ENCODE results near the gene CFL2. TPM values are rescaled to one million over a fixed set of nuclear protein-coding genes. Genes with fewer than 3 reads are reported as not detected.

CFL2 gene
- total RNA-seq, 2 experiments from 2014 or later, result 7.7 to 9.0 TPM

DNA sequence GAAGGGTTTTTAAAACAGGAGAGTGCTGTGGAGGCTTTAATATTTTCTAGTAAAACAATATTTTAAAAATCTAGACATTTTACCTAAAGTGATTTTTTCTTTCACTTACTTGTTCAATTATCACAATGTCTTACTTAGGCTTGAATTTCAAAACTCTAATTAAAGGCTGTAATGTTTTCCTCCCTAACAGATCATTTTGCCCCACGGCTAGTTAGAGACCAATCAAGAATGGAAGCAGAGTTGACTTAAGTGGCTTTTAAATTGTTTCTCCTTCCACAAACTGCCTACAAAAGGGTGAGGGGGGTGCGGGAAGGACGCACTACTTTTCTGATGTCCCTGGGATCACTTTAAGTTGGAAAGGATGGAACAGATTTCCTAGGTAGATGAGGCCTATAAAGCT lies 9.5 kb upstream of the CFL2 start:
- DNase-seq, result no peak
- Mint-ChIP-seq H3K27ac (no peak overlapping the region), H3K4me3 (no peak overlapping the region), H3K9me3 (no peaks in the 10 kb centered on the region), H3K4me1 (peaks cover 8% of the 10 kb centered on the region), H3K27me3 (peaks cover 4% of the 10 kb centered on the region), H3K36me3 (ENCODE audit: low read depth) (no peaks in the 10 kb centered on the region)
- CTCF ChIA-PET, result interaction anchor here (1.2 to 3.7 kb wide), 9 partner anchors 11 to 211 kb away, joined by 3 to 37 read pairs (median 8); partner anchors contain the start of gene CFL2
- POLR2A ChIA-PET, result no interaction called here

DNA sequence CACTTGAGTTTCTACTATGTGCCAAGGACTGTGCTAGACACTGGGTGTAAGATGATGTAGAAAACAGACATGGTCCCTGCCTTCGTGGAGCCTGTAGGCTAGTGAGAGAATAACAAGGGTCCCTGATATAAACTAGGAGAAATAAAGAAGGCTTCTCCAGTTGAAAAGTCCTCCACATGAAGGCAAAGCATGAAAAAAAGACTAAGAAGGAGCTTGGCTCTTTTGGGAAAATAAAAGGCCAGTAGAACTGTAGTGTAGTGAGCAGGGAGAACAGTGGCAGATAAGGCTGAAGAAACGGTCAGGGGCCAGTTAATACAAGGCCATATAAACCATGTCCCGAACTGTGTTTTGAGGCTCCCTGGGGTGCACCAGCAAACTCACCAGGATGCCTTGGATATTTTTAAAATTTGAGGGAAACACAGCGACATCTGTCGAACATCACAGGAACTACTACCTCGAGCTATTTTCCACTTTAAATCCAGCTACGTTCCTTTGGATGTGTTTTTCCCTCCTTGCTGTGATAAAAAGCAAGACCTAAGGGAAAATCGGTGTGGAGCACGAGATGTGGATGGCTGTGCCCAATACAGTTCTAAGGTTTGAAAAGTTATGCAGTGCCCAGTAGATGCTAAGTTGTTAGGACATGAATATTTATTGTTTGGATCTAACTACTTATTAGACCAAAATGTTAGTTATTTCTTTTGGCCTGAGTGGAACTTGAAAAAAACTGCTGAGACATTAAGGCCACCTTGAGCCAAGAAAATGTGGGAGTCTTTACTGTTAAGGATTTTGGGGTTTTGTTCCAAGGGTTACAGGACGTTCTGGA lies 8.5 kb upstream of the CFL2 start:
- POLR2A ChIA-PET, result interaction anchor here (1.0 to 1.2 kb wide), 4 partner anchors 9 to 53 kb away, joined by 3 to 5 read pairs (median 4); partner anchors contain the start of gene CFL2
- Mint-ChIP-seq H3K9me3 (no peaks in the 10 kb centered on the region), H3K27ac (no peak overlapping the region), H3K4me1 (peaks cover 10% of the 10 kb centered on the region), H3K4me3 (no peak overlapping the region), H3K27me3 (peaks cover 7% of the 10 kb centered on the region), H3K36me3 (ENCODE audit: low read depth) (no peaks in the 10 kb centered on the region)
- CTCF ChIA-PET, result interaction anchor here (0.5 to 3.7 kb wide), 31 partner anchors 10 to 549 kb away, joined by 3 to 37 read pairs (median 4); partner anchors contain the start of gene CFL2
- DNase-seq, result peak; percentile 46

DNA sequence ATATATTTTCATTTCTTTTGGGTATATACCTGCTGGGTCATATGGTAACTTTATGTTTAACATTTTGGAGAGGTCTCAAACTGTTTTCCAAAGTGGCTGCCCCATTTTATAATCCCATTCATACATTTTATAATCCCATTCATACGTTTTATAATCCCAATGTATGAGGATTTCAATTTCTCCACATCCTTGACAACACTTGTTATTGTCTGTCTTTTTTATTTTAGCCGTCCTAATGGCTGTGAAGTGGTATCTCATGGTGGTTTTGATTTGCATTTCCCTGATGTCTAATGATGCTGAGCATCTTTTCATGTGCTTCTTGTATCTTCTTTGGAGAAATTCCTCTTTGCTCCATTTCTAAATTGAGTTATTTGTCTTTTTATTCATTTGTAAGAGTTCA lies 6.7 kb upstream of the CFL2 start:
- Mint-ChIP-seq H3K9me3 (no peaks in the 10 kb centered on the region), H3K36me3 (ENCODE audit: low read depth) (no peaks in the 10 kb centered on the region), H3K4me3 (no peak overlapping the region), H3K4me1 (peaks cover 10% of the 10 kb centered on the region), H3K27me3 (peaks cover 7% of the 10 kb centered on the region), H3K27ac (no peak overlapping the region)
- CTCF ChIA-PET, result no interaction called here
- POLR2A ChIA-PET, result no interaction called here
- no peak for DNase-seq

DNA sequence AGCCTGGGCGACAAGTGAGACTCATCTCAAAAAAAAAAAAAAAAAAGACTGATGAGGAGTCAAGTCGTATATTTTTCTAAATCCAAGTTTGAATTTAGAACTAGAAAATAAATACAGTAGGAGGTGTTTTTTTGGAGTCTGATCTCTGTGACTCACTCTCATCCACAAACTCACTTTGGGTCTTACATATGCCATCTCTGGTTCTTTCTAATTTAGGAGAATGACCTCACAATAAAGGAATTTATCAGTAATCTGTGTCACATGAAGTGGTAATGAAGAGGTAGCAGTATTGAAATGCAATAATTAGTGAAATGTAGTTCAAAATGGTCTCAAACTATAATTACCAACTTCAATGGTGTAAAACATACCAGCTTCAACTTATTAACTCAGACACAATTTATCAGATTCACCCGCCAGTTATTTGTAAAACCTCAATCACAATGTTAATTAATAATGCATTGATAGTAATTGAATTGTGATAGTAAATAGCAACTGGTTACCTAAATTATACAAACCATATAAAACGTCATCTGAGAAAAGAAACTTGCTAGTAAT lies 4.4 kb upstream of the CFL2 start:
- H3K4me1 Mint-ChIP-seq, result peaks cover 24% of the 10 kb centered on the region
- CTCF ChIA-PET, result interaction anchor here (0.6 kb wide), 1 partner anchor 33 kb away, joined by 3 read pairs; no protein-coding TSS in a partner anchor
- no peak overlapping the region for H3K27ac Mint-ChIP-seq
- H3K4me3 Mint-ChIP-seq, result no peak overlapping the region
- no peak for DNase-seq
- no peaks in the 10 kb centered on the region for H3K9me3 Mint-ChIP-seq
- H3K27me3 Mint-ChIP-seq, result peaks cover 7% of the 10 kb centered on the region
- POLR2A ChIA-PET, result no interaction called here
- peaks cover 2% of the 10 kb centered on the region for H3K36me3 Mint-ChIP-seq (ENCODE audit: low read depth)

DNA sequence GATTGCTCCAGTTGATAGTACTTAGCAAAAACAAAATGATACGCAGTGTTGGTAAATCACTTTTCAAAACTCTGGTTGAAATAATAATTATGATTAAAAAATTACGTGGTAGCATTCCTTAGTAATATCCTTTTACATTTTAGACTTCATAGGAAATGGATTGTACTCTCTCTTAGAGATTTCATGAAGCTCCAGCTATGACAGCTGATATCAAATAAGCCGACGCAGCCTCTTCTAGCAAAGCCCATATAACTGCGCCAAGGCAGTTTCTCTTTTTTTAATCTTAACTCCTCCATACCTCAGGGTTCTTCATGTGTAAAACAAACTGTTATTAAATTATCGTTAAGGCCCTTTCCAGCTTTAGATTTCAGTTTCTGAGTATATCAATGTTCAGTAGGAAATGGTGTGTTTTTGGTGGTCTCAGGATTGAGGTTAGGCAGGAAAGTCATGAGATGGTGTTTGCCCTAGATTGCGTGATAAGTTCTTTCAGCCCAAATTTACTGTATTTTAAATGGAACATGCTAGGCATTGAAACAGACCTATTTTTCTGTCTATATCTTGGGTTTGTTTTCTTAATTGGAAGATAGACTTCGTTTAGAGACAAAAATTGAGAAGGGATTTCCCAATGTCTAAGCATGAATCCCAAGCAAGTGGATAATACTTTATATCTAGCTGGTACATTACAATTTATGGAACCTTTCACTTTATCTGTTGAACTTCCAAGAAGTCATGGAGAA lies 902 bp upstream of the CFL2 start:
- CTCF ChIA-PET, result interaction anchor here (0.6 to 1.0 kb wide), 4 partner anchors 10 to 194 kb away, joined by 3 read pairs; no protein-coding TSS in a partner anchor
- no peak for DNase-seq
- H3K27ac Mint-ChIP-seq, result peak overlapping the region; percentile 50
- POLR2A ChIA-PET, result interaction anchor here (0.8 to 3.1 kb wide), 8 partner anchors 8 to 689 kb away, joined by 3 to 17 read pairs (median 4); partner anchors contain the start of genes BAZ1A, FAM177A1, NFKBIA and SRP54
- no peaks in the 10 kb centered on the region for H3K9me3 Mint-ChIP-seq
- H3K36me3 Mint-ChIP-seq (ENCODE audit: low read depth), result peaks cover 25% of the 10 kb centered on the region
- H3K4me1 Mint-ChIP-seq, result peaks cover 33% of the 10 kb centered on the region
- peaks cover 7% of the 10 kb centered on the region for H3K27me3 Mint-ChIP-seq
- peak overlapping the region; percentile 72 for H3K4me3 Mint-ChIP-seq

DNA sequence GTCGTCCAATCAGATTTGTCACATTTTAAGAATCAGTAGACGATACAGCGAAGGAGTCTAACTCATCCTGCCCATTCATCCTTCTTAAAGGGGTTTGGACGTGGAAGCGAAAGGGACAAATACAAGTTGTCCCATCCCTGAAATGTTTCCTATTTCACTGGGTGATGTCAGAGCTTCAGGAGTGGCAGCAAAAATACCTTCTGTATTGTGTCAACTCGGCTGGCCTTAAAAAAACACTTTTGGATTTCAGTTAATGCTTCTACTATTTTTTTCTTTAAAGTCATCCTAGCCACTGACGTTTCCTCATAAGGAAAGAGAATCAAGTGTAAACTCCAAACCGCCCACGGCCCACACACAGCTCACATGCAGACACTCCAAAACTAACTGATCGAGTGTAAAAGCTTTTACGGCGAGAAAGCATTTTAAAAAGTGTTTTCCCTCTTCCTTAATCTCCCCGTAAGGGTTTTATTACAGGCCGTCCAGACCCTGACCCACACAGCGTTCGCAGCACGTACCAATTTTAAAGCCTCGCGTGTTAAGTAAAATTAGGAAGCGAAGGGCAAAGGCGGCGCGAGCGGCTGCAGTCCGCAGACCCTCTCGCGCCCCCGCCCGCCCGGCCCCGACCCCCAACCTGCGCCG lies 593 bp downstream of the CFL2 start:
- H3K36me3 Mint-ChIP-seq (ENCODE audit: low read depth), result peaks cover 25% of the 10 kb centered on the region
- H3K27ac Mint-ChIP-seq, result peak overlapping the region; percentile 73
- peak; percentile 19 for DNase-seq
- CTCF ChIA-PET, result interaction anchor here (0.9 to 2.6 kb wide), 2 partner anchors 9 to 16 kb away, joined by 3 to 12 read pairs; no protein-coding TSS in a partner anchor
- POLR2A ChIA-PET, result interaction anchor here (0.6 to 3.1 kb wide), 6 partner anchors 9 to 704 kb away, joined by 3 to 17 read pairs (median 5); partner anchors contain the start of genes BAZ1A, FAM177A1, SNX6 and SRP54
- H3K4me1 Mint-ChIP-seq, result peaks cover 33% of the 10 kb centered on the region
- peaks cover 3% of the 10 kb centered on the region for H3K27me3 Mint-ChIP-seq
- H3K4me3 Mint-ChIP-seq, result peak overlapping the region; percentile 87
- H3K9me3 Mint-ChIP-seq, result no peaks in the 10 kb centered on the region

DNA sequence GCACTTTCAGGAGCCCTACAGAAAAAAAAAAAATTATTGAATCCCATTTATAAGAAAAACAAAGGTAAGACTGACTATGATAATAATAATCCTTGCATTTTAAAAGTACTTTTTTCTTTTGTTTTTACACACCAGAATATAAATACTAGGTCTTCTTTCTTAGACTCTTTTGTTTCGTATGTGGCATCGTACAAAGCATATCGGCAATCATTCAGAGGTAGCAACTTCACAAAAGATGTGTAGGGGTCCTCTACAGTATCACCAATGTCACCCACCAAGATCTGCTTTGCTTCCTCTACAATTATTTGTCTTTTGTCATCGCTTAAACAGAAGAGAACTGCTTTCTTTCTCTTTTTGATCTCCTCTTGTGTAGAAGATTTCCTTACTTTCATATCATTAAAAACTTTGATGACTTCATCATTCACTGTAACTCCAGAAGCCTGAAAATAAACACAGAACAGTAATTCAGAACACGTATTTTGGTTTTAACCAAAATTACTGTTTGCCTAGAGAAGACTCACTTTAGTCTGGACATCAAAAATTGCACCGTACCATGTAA lies 1.2 kb downstream of the CFL2 start:
- Mint-ChIP-seq H3K4me3 (peak overlapping the region; percentile 87), H3K4me1 (peaks cover 32% of the 10 kb centered on the region), H3K27ac (peak overlapping the region; percentile 73), H3K27me3 (peaks cover 1% of the 10 kb centered on the region), H3K9me3 (no peaks in the 10 kb centered on the region), H3K36me3 (ENCODE audit: low read depth) (peaks cover 25% of the 10 kb centered on the region)
- DNase-seq, result no peak
- ChIA-PET POLR2A (interaction anchor here (0.6 to 3.1 kb wide), 5 partner anchors 10 to 704 kb away, joined by 3 to 17 read pairs (median 5); partner anchors contain the start of genes FAM177A1, SNX6 and SRP54), CTCF (interaction anchor here (0.7 to 2.6 kb wide), 3 partner anchors 10 to 25 kb away, joined by 3 to 12 read pairs (median 4); no protein-coding TSS in a partner anchor)

DNA sequence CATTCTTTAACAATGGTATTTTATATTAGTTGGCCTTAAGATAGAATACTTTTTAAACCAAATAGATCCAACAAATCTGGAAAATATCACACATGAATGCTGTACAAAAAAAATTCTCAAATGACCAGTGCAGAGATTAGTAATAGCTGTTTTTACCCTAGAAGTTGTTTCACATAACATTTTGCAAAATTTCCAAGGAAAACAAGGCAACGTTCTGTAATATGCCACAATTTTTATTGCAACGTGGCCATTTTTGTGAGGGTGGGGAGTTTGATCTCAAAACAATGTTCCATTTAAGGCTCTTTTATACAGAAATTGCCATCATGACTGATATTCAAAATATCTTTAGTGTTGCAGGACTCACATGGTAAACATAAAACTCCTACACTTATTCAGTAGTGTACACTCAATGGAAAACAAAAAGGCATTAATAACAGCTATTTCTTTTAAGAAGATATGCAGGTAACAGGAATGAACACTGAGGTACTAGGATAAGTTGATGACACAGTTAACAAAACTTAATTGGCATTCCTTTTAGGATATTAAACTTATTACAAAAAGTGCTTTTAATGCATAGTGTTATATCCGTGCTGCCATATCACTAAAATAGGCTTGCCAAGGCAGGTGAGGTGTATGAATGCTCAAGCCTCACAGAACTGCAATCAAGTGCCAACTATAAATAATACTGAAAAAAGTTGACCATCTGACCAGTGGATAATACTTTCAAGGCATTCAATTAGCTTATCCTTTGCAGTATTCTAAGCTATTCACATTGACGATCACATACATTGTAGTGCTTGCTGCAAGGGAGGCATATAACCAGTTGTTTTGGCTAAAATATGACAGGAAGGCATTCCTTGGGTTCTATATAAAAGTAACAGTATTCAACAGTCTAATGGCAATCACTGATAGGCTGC lies 2.3 kb downstream of the CFL2 start:
- H3K4me1 Mint-ChIP-seq, result peaks cover 31% of the 10 kb centered on the region
- H3K27ac Mint-ChIP-seq, result no peak overlapping the region
- H3K27me3 Mint-ChIP-seq, result no peaks in the 10 kb centered on the region
- CTCF ChIA-PET, result interaction anchor here (0.7 to 6.8 kb wide), 3 partner anchors 11 to 24 kb away, joined by 4 to 37 read pairs (median 12); no protein-coding TSS in a partner anchor
- POLR2A ChIA-PET, result no interaction called here
- DNase-seq, result no peak
- H3K4me3 Mint-ChIP-seq, result no peak overlapping the region
- no peaks in the 10 kb centered on the region for H3K9me3 Mint-ChIP-seq
- H3K36me3 Mint-ChIP-seq (ENCODE audit: low read depth), result peaks cover 25% of the 10 kb centered on the region

DNA sequence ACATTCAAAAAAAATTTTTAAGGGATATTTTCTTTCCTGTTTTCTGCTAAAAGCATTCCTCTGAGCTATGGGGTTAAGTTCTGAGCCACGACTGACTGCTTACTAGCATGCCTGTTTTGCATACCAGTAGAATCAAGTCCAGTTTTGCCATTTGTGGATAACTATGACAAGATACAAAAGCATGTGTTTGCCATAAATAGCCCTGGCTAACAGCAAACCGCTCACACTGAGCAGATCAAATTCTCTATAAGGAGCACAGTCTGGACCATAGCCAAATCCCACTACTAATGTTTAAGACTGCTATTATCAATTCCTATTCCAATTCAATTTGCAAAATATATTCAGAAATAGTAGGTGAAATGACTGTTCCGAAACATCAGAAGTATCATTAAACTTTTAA lies 3.2 kb downstream of the CFL2 start:
- H3K36me3 Mint-ChIP-seq (ENCODE audit: low read depth), result peaks cover 25% of the 10 kb centered on the region
- no peaks in the 10 kb centered on the region for H3K9me3 Mint-ChIP-seq
- CTCF ChIA-PET, result interaction anchor here (2.0 to 6.8 kb wide), 2 partner anchors 12 to 39 kb away, joined by 9 to 37 read pairs; no protein-coding TSS in a partner anchor
- no peak for DNase-seq
- no peak overlapping the region for H3K27ac Mint-ChIP-seq
- POLR2A ChIA-PET, result interaction anchor here (1.0 kb wide), 1 partner anchor 46 kb away, joined by 3 read pairs; no protein-coding TSS in a partner anchor
- no peaks in the 10 kb centered on the region for H3K27me3 Mint-ChIP-seq
- no peak overlapping the region for H3K4me3 Mint-ChIP-seq
- peaks cover 31% of the 10 kb centered on the region for H3K4me1 Mint-ChIP-seq

DNA sequence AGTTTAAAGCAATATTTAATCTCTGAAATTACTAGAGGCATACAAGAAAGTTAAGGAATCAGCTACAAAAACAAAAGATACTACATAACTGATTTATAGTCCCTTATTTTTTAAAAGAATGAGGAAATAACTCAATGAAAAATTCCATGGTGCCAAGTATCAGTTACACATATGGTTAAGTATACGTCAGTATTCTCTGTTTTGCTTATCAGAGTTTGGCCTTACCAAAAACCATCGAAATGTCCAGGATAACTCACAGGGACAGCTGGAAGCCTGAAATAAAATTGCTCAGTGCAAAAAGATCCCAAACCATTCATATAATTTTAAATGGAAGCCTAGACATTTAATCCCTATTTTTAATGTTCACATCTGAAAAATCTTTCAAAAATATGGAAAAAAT lies 3.6 kb downstream of the CFL2 start:
- H3K36me3 Mint-ChIP-seq (ENCODE audit: low read depth), result peaks cover 25% of the 10 kb centered on the region
- no peak overlapping the region for H3K4me3 Mint-ChIP-seq
- POLR2A ChIA-PET, result interaction anchor here (1.0 kb wide), 1 partner anchor 45 kb away, joined by 3 read pairs; no protein-coding TSS in a partner anchor
- DNase-seq, result no peak
- peaks cover 28% of the 10 kb centered on the region for H3K4me1 Mint-ChIP-seq
- no peak overlapping the region for H3K27ac Mint-ChIP-seq
- CTCF ChIA-PET, result interaction anchor here (2.0 to 6.8 kb wide), 2 partner anchors 12 to 38 kb away, joined by 9 to 37 read pairs; no protein-coding TSS in a partner anchor
- no peaks in the 10 kb centered on the region for H3K9me3 Mint-ChIP-seq
- H3K27me3 Mint-ChIP-seq, result no peaks in the 10 kb centered on the region

DNA sequence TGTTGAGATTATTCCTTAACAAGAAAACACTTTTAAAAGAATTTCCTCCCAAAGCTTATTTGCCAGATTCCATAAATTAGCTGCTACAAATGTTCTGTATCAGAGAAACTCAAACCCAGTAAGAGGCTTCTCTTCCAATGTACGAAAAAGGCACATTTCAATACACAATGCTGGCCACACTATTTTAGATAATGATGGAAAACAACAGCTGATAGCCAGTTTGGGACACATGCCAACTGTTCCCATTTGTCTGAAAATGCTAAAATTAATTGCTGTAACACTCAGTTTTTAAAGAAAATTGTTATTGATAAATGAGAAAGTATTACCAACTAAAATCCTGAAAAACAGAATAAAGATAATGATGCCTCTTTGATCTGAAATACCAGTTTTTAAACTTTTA lies 4.4 kb downstream of the CFL2 start:
- no peak for DNase-seq
- Mint-ChIP-seq H3K27me3 (no peaks in the 10 kb centered on the region), H3K4me3 (no peak overlapping the region), H3K9me3 (no peaks in the 10 kb centered on the region), H3K36me3 (ENCODE audit: low read depth) (peaks cover 25% of the 10 kb centered on the region), H3K4me1 (peaks cover 20% of the 10 kb centered on the region), H3K27ac (no peak overlapping the region)
- ChIA-PET POLR2A (no interaction called here), CTCF (interaction anchor here (2.0 to 6.8 kb wide), 2 partner anchors 13 to 38 kb away, joined by 9 to 37 read pairs; no protein-coding TSS in a partner anchor)
